ENCODE measurements around the gene GBP4. TPM values are rescaled to one million over a fixed set of nuclear protein-coding genes. Genes with fewer than 3 reads are reported as not detected.

Gene GBP4
- total RNA-seq, 4 donors from 2014 or later: 3.1 to 5.6 (median 4.5) TPM

DNA sequence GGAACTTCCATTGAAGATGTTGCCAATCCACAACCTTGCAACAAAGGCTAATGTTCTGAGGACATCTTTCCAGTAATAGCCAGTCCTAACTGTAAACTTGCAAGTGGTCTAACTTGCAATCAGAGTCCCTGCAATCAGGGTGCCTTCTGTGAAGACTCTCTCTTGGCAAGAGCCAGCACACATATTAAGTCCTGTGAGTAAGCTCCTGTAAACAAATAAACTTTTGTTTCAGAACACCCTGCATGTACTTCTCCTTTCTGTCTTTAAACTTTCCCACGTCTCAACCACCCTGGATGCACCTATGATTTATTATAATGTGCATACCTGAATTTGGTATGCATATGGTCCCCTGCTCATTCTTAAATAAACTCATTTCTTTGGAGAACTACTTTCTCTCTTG, 32.0 kb downstream of the GBP4 start:
- Histone ChIP-seq H3K4me3 (no peak overlapping the region), H3K9me3 (peaks cover 0 to under 1% (median 0%) of the 10 kb centered on the region in 3 donors), H3K27me3 (no peaks in the 10 kb centered on the region), H3K36me3 (no peaks in the 10 kb centered on the region), H3K27ac (no peak overlapping the region), H3K4me1 (no peaks in the 10 kb centered on the region)
- ATAC-seq: no peak
- TF ChIP-seq POLR2A (IDR thresholded peaks at IDR 0.05): no peak
- no peak for TF ChIP-seq EP300 (IDR thresholded peaks at IDR 0.05)
- TF ChIP-seq POLR2AphosphoS5 (IDR thresholded peaks at IDR 0.05): no peak
- WGBS, 2 donors (ENCODE audit: low coverage in 1 of 2): 50 to 53% methylated on average over 1 of the region's 1 CpG

DNA sequence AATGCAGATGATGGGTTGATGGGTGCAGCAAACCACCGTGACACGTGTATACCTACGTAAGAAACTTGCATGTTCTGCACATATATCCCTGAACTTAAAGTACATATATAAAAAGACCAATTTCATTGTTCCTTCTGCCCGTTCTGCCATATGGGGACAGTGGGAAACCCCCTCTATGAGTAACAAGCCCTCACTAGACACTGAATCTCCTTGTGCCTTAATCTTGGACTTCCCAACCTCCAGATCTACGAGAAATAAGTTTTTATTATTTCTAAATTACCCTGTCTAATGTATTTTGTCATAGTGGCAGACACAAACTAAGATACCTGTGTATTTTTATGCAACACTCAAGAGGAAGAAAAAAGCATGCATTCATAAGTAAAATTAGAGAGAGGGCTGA, 32.9 kb downstream of the GBP4 start:
- 93 to 97% methylated on average over 5 of the region's 5 CpGs for WGBS, 2 donors (ENCODE audit: low coverage in 1 of 2)
- Histone ChIP-seq H3K4me3 (no peak overlapping the region), H3K36me3 (no peaks in the 10 kb centered on the region), H3K9me3 (peaks cover 0 to 9% (median 0%) of the 10 kb centered on the region in 3 donors), H3K27ac (no peak overlapping the region), H3K27me3 (no peaks in the 10 kb centered on the region), H3K4me1 (no peaks in the 10 kb centered on the region)
- TF ChIP-seq, protein P1, sequence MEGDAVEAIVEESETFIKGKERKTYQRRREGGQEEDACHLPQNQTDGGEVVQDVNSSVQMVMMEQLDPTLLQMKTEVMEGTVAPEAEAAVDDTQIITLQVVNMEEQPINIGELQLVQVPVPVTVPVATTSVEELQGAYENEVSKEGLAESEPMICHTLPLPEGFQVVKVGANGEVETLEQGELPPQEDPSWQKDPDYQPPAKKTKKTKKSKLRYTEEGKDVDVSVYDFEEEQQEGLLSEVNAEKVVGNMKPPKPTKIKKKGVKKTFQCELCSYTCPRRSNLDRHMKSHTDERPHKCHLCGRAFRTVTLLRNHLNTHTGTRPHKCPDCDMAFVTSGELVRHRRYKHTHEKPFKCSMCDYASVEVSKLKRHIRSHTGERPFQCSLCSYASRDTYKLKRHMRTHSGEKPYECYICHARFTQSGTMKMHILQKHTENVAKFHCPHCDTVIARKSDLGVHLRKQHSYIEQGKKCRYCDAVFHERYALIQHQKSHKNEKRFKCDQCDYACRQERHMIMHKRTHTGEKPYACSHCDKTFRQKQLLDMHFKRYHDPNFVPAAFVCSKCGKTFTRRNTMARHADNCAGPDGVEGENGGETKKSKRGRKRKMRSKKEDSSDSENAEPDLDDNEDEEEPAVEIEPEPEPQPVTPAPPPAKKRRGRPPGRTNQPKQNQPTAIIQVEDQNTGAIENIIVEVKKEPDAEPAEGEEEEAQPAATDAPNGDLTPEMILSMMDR (IDR thresholded peaks at IDR 0.05): no peak
- TF ChIP-seq POLR2AphosphoS5 (IDR thresholded peaks at IDR 0.05) (no peak), EP300 (IDR thresholded peaks at IDR 0.05) (no peak), POLR2A (IDR thresholded peaks at IDR 0.05) (no peak)
- no peak for ATAC-seq

DNA sequence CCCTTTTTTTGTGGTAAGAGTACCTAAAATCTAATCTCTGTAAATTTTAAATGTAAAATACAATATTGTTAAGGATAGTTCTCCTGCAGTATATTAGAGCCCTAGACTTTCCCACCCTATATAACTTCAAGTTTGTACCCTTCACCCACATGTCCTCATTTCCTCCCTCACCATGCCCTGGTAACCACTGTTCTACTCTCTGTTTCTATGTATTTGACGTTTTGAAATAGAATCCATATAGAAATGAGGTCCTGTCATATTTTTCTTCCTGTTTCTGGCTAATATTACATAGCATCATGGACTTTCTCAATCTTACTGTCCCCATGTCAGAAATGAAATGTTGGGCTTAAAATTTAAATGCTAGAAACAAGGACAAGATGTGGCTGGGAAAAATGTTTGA, 47.7 kb downstream of the GBP4 start:
- H3K4me1 ChIP-seq: peaks cover 0 to 9% (median 0%) of the 10 kb centered on the region in 3 donors
- H3K9me3 ChIP-seq: no peaks in the 10 kb centered on the region
- H3K27ac ChIP-seq: no peak overlapping the region
- no peak for TF ChIP-seq POLR2A (IDR thresholded peaks at IDR 0.05)
- TF ChIP-seq, protein P1 (IDR thresholded peaks at IDR 0.05): no peak
- no peak for TF ChIP-seq POLR2AphosphoS5 (IDR thresholded peaks at IDR 0.05)
- TF ChIP-seq EP300 (IDR thresholded peaks at IDR 0.05): no peak
- 45 to 64% methylated on average over 1 of the region's 1 CpG for WGBS, 2 donors (ENCODE audit: low coverage in 1 of 2)
- H3K27me3 ChIP-seq: no peaks in the 10 kb centered on the region
- no peak for ATAC-seq
- no peaks in the 10 kb centered on the region for H3K36me3 ChIP-seq
- H3K4me3 ChIP-seq: no peak overlapping the region

DNA sequence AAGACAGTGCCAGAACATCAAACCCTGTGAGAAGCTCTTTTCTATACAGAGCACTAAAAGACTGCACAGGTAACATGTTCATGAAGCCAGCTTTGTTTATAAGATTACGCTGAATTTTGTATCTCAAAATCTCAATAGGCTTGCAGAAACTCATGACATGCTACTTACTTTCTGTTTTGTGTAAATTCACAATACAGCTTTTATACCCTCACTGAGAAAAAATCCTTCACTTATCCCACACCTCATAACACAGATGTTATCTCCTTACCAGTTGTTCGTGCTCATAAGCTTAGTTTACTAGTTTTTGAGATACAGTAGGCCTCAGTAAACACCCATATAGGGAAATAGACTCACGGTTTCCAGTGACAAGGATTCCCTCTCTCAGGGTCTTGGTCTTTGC, 48.8 kb downstream of the GBP4 start:
- H3K27me3 ChIP-seq: no peaks in the 10 kb centered on the region
- whole genome bisulfite sequencing, 2 donors (ENCODE audit: low coverage in 1 of 2): 83 to 88% methylated on average over 2 to 3 of the region's 3 CpGs

DNA sequence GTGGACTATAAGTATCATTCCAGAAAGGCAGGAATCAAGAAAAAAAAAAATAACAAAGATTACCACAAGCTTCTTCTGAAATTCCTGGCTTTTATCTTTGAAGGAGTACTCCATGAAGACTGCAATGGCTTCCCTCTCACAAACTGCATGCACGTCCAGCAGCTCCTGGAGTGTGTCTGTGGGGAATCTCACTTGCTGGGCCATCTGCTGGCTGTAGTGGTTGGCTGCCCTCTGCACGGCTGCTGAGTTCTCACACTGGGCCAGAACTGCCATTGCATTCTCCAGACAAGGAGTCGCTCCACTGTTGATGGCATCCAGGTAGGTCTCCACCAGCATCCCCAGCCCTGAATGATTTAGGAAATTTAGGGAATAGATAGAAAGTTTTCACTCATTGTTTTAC, 49.5 kb downstream of the GBP4 start:
- no peak overlapping the region for H3K27ac ChIP-seq
- peaks cover 0 to 9% (median 0%) of the 10 kb centered on the region in 3 donors for H3K4me1 ChIP-seq
- H3K4me3 ChIP-seq: no peak overlapping the region
- peak; percentile 61 for ATAC-seq
- H3K9me3 ChIP-seq: no peaks in the 10 kb centered on the region
- TF ChIP-seq, protein P1 (IDR thresholded peaks at IDR 0.05): peak in 3 of 4 experiments; percentile 12 to 50 (median 31)
- TF ChIP-seq POLR2AphosphoS5 (IDR thresholded peaks at IDR 0.05): no peak
- 0 to 36% methylated on average over 1 to 3 of the region's 3 CpGs for WGBS, 2 donors (ENCODE audit: low coverage in 1 of 2)
- no peaks in the 10 kb centered on the region for H3K36me3 ChIP-seq
- no peaks in the 10 kb centered on the region for H3K27me3 ChIP-seq

More for the DNA sequence above, 48.8 kb downstream of the GBP4 start:
- Histone ChIP-seq H3K4me1 (peaks cover 0 to 9% (median 0%) of the 10 kb centered on the region in 3 donors), H3K27ac (no peak overlapping the region), H3K36me3 (no peaks in the 10 kb centered on the region), H3K4me3 (no peak overlapping the region), H3K9me3 (no peaks in the 10 kb centered on the region)
- TF ChIP-seq, protein P1 (IDR thresholded peaks at IDR 0.05): no peak
- TF ChIP-seq EP300 (IDR thresholded peaks at IDR 0.05): no peak
- TF ChIP-seq POLR2A (IDR thresholded peaks at IDR 0.05): no peak
- TF ChIP-seq POLR2AphosphoS5 (IDR thresholded peaks at IDR 0.05): no peak
- ATAC-seq: no peak

Measured in gastroesophageal sphincter (tissue), 4 donors.